MCF 10A (cell line): Measurements from ENCODE around the gene UROS. TPM values are rescaled to one million over a fixed set of nuclear protein-coding genes. Genes with fewer than 3 reads are reported as not detected.

ENCODE experiments used
- BruUV-seq: library from RNA; stranded (reverse); fragments of 400-500 nt; replicated peaks from 2 replicates; lab custom pipeline; 2021; lab: Mats Ljungman, UMichigan
- CTCF ChIA-PET: fragments of 300-600 bp; sonication (Branson Sonifier 250); formaldehyde crosslinking; extraction: SDS; loops from one replicate; lab custom pipeline; 2021; ENCODE audit warnings: antibody characterized with exemption, inconsistent platforms; lab: Yijun Ruan, JAX
- POLR2A ChIA-PET: fragments of 300-600, 350-650 bp; sonication (Branson Sonifier 250); formaldehyde crosslinking; extraction: SDS; loops from one replicate; lab custom pipeline; 2020; ENCODE audit warnings: antibody characterized with exemption, inconsistent platforms; lab: Yijun Ruan, JAX
- DNase-seq: peaks from one replicate; pipeline ENCODE4 v3.0.0-alpha.2; 2018; ENCODE audit not compliant: unreplicated experiment
- H3K27ac Mint-ChIP-seq: one replicate; pipeline ENCODE4 v1.8.0; 2022; ENCODE audit warnings: mild to moderate bottlenecking, low read depth, mixed read lengths; ENCODE audit not compliant: unreplicated experiment
- H3K27me3 Mint-ChIP-seq: one replicate; pipeline ENCODE4 v1.8.0; 2022; ENCODE audit warnings: mixed read lengths; ENCODE audit not compliant: insufficient read depth, unreplicated experiment
- H3K36me3 Mint-ChIP-seq: one replicate; pipeline ENCODE4 v1.8.0; 2022; ENCODE audit warnings: mild to moderate bottlenecking, moderate library complexity, mixed read lengths; ENCODE audit not compliant: insufficient read depth, unreplicated experiment
- H3K4me1 Mint-ChIP-seq: one replicate; pipeline ENCODE4 v1.8.0; 2022; ENCODE audit warnings: mixed read lengths; ENCODE audit not compliant: insufficient read depth, unreplicated experiment
- H3K4me3 Mint-ChIP-seq: one replicate; pipeline ENCODE4 v1.8.0; 2022; ENCODE audit warnings: mild to moderate bottlenecking, moderate library complexity, mixed read lengths; ENCODE audit not compliant: unreplicated experiment
- H3K9me3 Mint-ChIP-seq: one replicate; pipeline ENCODE4 v1.8.0; 2022; ENCODE audit warnings: mixed read lengths; ENCODE audit not compliant: unreplicated experiment
- intact Hi-C: fragments of 100-400 bp; cut with micrococcal nuclease; formaldehyde crosslinking; loops from 2 replicates; pipeline ENCODE4 v1.14.1; 2022
- total RNA-seq: library from RNA; stranded (reverse); gene quantifications from 2 replicates; pipeline ENCODE4 v1.2.3, GENCODE V29; 2022
- TF ChIP-seq, protein P1 (sequence below): fragments of 200-600 bp; IDR thresholded peaks from one replicate; pipeline ENCODE4 v1.8.0; 2022; ENCODE audit warnings: antibody characterized with exemption, mild to moderate bottlenecking; ENCODE audit not compliant: unreplicated experiment

UROS gene
- total RNA-seq, 1 experiment from 2014 or later: 64.4 TPM

DNA sequence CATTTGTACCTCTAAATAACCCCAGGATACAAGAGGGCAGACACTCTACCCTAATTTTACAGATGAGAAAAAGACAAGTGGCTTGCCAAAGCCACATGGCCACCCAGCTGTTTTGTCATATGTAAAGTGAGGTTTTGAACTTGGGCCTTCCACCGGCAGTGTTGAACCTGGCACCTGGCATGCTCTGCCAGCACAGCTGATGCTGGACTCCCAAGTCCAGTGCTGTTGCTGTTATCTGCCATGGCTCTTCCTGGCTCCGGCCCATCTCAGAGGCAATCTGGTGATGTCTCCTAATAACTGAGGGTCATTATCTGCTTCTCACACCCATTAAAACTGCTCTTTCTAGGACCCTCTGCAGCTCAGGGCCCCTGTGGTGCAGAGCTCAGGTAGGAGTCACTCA, 25.3 kb upstream of the UROS start:
- CTCF ChIA-PET: interaction anchor here (0.6 kb wide), 1 partner anchor 157 kb away, joined by 3 read pairs; no protein-coding TSS in a partner anchor
- BruUV-seq: no TSS peak
- POLR2A ChIA-PET: no interaction called here
- H3K4me3 Mint-ChIP-seq: no peak overlapping the region
- no peak for DNase-seq
- H3K27me3 Mint-ChIP-seq: no peaks in the 10 kb centered on the region
- intact Hi-C loops: no loop called here
- H3K9me3 Mint-ChIP-seq: no peaks in the 10 kb centered on the region
- TF ChIP-seq, protein P1, sequence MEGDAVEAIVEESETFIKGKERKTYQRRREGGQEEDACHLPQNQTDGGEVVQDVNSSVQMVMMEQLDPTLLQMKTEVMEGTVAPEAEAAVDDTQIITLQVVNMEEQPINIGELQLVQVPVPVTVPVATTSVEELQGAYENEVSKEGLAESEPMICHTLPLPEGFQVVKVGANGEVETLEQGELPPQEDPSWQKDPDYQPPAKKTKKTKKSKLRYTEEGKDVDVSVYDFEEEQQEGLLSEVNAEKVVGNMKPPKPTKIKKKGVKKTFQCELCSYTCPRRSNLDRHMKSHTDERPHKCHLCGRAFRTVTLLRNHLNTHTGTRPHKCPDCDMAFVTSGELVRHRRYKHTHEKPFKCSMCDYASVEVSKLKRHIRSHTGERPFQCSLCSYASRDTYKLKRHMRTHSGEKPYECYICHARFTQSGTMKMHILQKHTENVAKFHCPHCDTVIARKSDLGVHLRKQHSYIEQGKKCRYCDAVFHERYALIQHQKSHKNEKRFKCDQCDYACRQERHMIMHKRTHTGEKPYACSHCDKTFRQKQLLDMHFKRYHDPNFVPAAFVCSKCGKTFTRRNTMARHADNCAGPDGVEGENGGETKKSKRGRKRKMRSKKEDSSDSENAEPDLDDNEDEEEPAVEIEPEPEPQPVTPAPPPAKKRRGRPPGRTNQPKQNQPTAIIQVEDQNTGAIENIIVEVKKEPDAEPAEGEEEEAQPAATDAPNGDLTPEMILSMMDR: no peak
- no peak overlapping the region for H3K27ac Mint-ChIP-seq
- H3K36me3 Mint-ChIP-seq: peaks cover 64% of the 10 kb centered on the region
- no peaks in the 10 kb centered on the region for H3K4me1 Mint-ChIP-seq

DNA sequence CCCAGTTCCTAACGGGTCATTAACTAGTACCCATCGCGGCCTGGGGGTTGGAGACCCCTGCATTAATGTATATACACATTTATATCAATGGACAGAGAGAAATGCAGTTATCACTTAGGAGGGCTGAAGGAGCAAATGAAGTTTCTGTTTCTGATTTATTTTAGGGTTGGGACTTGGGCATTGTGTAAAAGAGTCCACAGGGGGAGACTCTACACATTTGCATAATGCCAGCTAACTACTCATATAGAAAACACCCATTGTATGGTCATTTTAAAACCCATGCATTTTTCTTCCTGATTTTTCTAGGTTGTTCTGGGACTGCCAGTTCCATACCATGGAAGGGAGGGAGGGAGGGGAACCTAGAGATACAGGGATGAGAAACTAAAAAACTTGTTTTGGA, 23.8 kb upstream of the UROS start:
- ChIA-PET CTCF (no interaction called here), POLR2A (interaction anchor here (0.7 to 1.4 kb wide), 2 partner anchors 10 to 17 kb away, joined by 3 read pairs; no protein-coding TSS in a partner anchor)
- BruUV-seq: no TSS peak
- Mint-ChIP-seq H3K4me3 (no peak overlapping the region), H3K27me3 (no peaks in the 10 kb centered on the region), H3K9me3 (no peaks in the 10 kb centered on the region), H3K4me1 (no peaks in the 10 kb centered on the region), H3K27ac (no peak overlapping the region), H3K36me3 (peaks cover 54% of the 10 kb centered on the region)
- intact Hi-C loops: no loop called here
- no peak for DNase-seq
- TF ChIP-seq, protein P1: no peak

DNA sequence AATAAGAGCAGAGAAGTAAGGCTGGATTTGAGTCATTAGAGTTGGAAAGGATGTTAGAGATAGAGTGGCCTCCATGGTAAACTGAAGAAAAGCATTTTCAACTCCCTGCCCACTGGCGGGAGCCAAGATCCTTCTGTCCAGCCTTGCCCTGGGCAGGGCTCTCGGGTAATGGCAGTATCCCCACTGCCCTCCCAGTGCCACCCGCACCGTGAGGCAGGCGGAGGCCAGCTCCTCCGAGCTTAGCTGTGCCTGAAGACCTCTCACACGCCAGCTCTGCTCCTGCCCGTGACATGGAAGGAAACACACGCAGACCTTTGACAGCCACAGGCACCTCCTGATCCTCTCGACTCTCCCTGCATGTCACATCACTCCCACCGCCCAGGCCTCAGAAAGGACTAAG, 22.6 kb upstream of the UROS start:
- H3K4me3 Mint-ChIP-seq: no peak overlapping the region
- POLR2A ChIA-PET: interaction anchor here (0.7 to 0.8 kb wide), 2 partner anchors 122 to 128 kb away, joined by 3 to 4 read pairs; no protein-coding TSS in a partner anchor
- DNase-seq: no peak
- CTCF ChIA-PET: no interaction called here
- no peaks in the 10 kb centered on the region for H3K4me1 Mint-ChIP-seq
- no peaks in the 10 kb centered on the region for H3K27me3 Mint-ChIP-seq
- TF ChIP-seq, protein P1: no peak
- no peaks in the 10 kb centered on the region for H3K9me3 Mint-ChIP-seq
- BruUV-seq: no TSS peak
- intact Hi-C loops: no loop called here
- H3K27ac Mint-ChIP-seq: no peak overlapping the region
- peaks cover 54% of the 10 kb centered on the region for H3K36me3 Mint-ChIP-seq

DNA sequence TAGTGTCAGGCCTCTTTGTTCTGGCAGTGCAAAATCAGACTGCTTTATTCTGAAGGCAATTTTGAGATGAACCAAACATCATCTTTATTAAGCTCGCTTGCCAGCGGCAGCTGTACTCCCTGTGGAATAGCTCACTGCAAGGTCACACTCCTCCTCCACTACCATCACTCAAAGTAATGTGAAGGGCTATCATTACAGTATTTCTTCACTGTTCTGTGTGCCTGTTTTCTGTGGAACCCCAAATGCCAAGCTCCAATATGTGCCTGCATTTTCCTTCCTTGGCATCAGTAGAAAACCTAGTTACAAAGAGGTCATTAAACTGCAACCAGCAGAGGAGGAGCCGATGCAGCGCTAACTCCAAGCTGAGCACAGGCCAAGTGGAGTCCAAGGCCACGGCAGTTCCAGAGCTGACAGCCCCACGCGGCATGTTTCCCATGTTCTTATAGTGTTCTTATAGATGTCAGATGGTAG, 21.7 kb upstream of the UROS start:
- no peaks in the 10 kb centered on the region for H3K9me3 Mint-ChIP-seq
- intact Hi-C loops: no loop called here
- POLR2A ChIA-PET: interaction anchor here (1.1 kb wide), 1 partner anchor 40 kb away, joined by 4 read pairs; no protein-coding TSS in a partner anchor
- BruUV-seq: no TSS peak
- H3K36me3 Mint-ChIP-seq: peaks cover 54% of the 10 kb centered on the region
- TF ChIP-seq, protein P1: no peak
- H3K4me1 Mint-ChIP-seq: no peaks in the 10 kb centered on the region
- no peak for DNase-seq
- no peaks in the 10 kb centered on the region for H3K27me3 Mint-ChIP-seq
- CTCF ChIA-PET: no interaction called here
- H3K27ac Mint-ChIP-seq: no peak overlapping the region
- no peak overlapping the region for H3K4me3 Mint-ChIP-seq
